OCI-LY3 (cell line): ENCODE measurements around the gene BPIFB3.
"Not testable (repeated sequence)": the region's sequence is repeated elsewhere in the genome, so short reads cannot be mapped to it uniquely, and the experiment has no call there.

Experiments used
- H2AFZ ChIP-seq: fragments of 200-600, 300-600 bp; shearing (Covaris generic); 2 replicates; pipeline ENCODE4 v1.6.0; 2014; ENCODE audit warnings: antibody characterized with exemption, low read depth, low read length
- H3K27ac ChIP-seq: fragments of 200-600, 300-600 bp; sonication (generic); 2 replicates; pipeline ENCODE4 v1.5.1; 2014; ENCODE audit warnings: mild to moderate bottlenecking, low read length, moderate library complexity, mixed read lengths
- H3K27me3 ChIP-seq: fragments of 200-600, 300-600 bp; sonication (generic); 2 replicates; pipeline ENCODE4 v1.6.1; 2014; ENCODE audit warnings: low read depth, low read length, mixed read lengths
- H3K36me3 ChIP-seq: fragments of 200-600, 300-600 bp; sonication (generic); replicated peaks from 2 replicates; pipeline ENCODE3; 2014; ENCODE audit warnings: low read depth, low read length, mixed read lengths
- H3K4me1 ChIP-seq: fragments of 300-600, 200-600 bp; sonication (generic); 2 replicates; pipeline ENCODE4 v1.6.1; 2014; ENCODE audit warnings: low read length, mixed read lengths
- H3K4me2 ChIP-seq: fragments of 200-600, 300-600 bp; sonication (generic); 2 replicates; pipeline ENCODE4 v1.6.1; 2014; ENCODE audit warnings: low read length, mixed read lengths
- H3K4me3 ChIP-seq: fragments of 300-600, 200-600 bp; sonication (generic); 2 replicates; pipeline ENCODE4 v1.5.1; 2014; ENCODE audit warnings: antibody characterized with exemption, mild to moderate bottlenecking, low read length, moderate library complexity
- H3K79me2 ChIP-seq: fragments of 300-600, 200-600 bp; shearing (Covaris generic); 2 replicates; pipeline ENCODE4 v1.6.1; 2014; ENCODE audit warnings: mild to moderate bottlenecking, low read length, mixed read lengths
- H3K9ac ChIP-seq: fragments of 300-600, 200-600 bp; shearing (Covaris generic); 2 replicates; pipeline ENCODE4 v1.6.0; 2014; ENCODE audit warnings: mild to moderate bottlenecking, low read length, moderate library complexity
- H3K9me3 ChIP-seq: fragments of 200-600, 300-600 bp; shearing (Covaris generic); 2 replicates; pipeline ENCODE4 v1.6.1; 2014; ENCODE audit warnings: low read length, mixed read lengths; ENCODE audit not compliant: insufficient read depth
- H4K20me1 ChIP-seq: fragments of 200-600, 300-600 bp; sonication (generic); 2 replicates; pipeline ENCODE4 v1.6.1; 2016; ENCODE audit warnings: low read length, mixed read lengths; ENCODE audit not compliant: insufficient read depth
- EZH2phosphoT487 ChIP-seq: fragments of 200-600 bp; shearing (Covaris generic); IDR thresholded peaks from 2 replicates; pipeline ENCODE4 v1.6.1; 2018; ENCODE audit warnings: antibody characterized with exemption, mixed run types, low read depth
- TF ChIP-seq, protein P1 (sequence below): fragments of 200-600, 300-600 bp; sonication (generic); IDR thresholded peaks from 2 replicates; pipeline ENCODE4 v1.5.1; 2014; ENCODE audit warnings: antibody characterized with exemption, low read length, low read depth

Gene BPIFB3

DNA sequence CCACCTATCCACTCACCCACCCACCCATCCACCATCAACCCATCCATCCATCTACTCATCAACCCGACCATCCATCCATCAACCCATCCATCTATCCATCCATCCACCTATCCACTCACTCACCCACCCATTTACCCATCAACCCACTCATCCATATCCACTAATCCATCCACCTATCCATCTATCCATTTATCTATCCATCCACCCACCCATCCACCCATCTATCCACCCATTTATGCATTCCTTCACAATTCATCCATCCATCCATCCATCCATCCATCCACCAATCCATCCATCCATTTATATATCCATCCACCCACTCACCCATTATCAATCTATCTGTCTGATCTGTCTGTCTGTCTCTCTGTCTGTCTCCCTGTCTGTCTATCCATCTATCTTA, 39.9 kb downstream of the BPIFB3 start:
- Histone ChIP-seq H3K79me2 (no peaks in the 10 kb centered on the region), H3K9ac (no peak overlapping the region), H3K27ac (no peak overlapping the region), H3K27me3 (peaks cover 3% of the 10 kb centered on the region; the same call in 1 of the 2 replicates), H3K4me1 (no peaks in the 10 kb centered on the region), H3K36me3 (no peaks in the 10 kb centered on the region), H4K20me1 (no peaks in the 10 kb centered on the region), H2AFZ (no peak overlapping the region), H3K4me3 (no peak overlapping the region), H3K9me3 (no peaks in the 10 kb centered on the region), H3K4me2 (no peak overlapping the region)
- TF ChIP-seq, protein P1, sequence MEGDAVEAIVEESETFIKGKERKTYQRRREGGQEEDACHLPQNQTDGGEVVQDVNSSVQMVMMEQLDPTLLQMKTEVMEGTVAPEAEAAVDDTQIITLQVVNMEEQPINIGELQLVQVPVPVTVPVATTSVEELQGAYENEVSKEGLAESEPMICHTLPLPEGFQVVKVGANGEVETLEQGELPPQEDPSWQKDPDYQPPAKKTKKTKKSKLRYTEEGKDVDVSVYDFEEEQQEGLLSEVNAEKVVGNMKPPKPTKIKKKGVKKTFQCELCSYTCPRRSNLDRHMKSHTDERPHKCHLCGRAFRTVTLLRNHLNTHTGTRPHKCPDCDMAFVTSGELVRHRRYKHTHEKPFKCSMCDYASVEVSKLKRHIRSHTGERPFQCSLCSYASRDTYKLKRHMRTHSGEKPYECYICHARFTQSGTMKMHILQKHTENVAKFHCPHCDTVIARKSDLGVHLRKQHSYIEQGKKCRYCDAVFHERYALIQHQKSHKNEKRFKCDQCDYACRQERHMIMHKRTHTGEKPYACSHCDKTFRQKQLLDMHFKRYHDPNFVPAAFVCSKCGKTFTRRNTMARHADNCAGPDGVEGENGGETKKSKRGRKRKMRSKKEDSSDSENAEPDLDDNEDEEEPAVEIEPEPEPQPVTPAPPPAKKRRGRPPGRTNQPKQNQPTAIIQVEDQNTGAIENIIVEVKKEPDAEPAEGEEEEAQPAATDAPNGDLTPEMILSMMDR, result no peak
- no peak for TF ChIP-seq EZH2phosphoT487

DNA sequence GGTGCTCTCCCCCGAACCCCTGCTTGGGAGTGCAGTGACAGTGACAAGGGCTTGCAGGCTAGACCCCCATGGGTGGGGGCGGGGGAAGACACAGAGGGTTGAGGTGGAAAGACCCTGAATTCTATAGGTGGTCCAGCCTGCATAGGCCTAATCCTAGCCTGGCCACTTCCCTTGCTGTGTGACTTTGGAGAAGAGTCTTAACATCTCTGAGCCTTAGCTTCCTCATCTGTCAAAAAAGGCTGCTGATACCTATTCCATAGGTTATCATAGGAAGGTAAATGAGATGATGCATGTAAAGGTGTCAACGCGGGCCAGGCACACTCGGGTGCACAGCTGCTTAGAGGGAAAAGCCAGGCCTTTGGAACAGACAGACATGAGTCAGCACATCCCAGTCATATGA, 41.5 kb downstream of the BPIFB3 start:
- H3K27ac ChIP-seq, result no peak overlapping the region
- H4K20me1 ChIP-seq, result no peaks in the 10 kb centered on the region
- H3K4me1 ChIP-seq, result no peaks in the 10 kb centered on the region
- no peak overlapping the region for H3K4me3 ChIP-seq
- H2AFZ ChIP-seq, result no peak overlapping the region
- H3K27me3 ChIP-seq, result peaks cover 3% of the 10 kb centered on the region; the same call in 1 of the 2 replicates
- TF ChIP-seq EZH2phosphoT487, result no peak
- TF ChIP-seq, protein P1, result no peak
- no peaks in the 10 kb centered on the region for H3K79me2 ChIP-seq
- H3K9me3 ChIP-seq, result no peaks in the 10 kb centered on the region
- no peaks in the 10 kb centered on the region for H3K36me3 ChIP-seq
- no peak overlapping the region for H3K4me2 ChIP-seq
- H3K9ac ChIP-seq, result no peak overlapping the region

DNA sequence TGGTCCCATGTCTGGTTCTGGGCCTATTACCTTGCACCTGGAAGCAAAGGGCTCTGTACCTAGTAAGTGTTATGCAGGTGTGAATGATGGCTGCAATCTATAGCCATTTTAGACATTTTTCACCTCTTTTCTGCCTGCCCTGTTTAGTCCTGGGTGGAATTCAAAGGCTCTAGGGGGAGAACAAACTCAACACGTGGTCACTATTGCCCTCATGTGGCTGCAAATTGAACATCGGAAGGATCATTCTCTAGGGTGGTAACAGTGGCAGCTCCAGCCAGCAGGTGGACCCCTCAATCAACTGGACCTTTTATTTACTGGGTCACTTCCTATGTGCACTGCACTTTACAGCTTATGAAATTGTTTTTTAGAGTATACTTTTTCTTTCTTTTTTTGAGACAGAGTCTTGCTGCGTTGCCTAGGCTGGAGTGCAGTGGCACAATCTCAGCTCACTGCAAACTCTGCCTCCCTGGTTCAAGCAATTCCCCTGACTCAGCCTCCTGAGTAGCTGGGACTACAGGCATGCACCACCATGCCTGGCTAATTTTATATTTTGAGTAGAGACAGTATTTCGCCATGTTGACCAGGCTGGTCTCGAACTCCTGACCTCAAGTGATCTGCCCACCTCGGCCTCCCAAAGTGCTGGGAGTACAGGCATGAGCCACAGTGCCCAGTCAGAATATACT, 42.3 kb downstream of the BPIFB3 start:
- H3K27me3 ChIP-seq, H3K9ac ChIP-seq, H3K4me2 ChIP-seq, H3K4me3 ChIP-seq, H4K20me1 ChIP-seq, H3K27ac ChIP-seq, H3K79me2 ChIP-seq, H3K36me3 ChIP-seq, H3K4me1 ChIP-seq, H3K9me3 ChIP-seq, H2AFZ ChIP-seq: not testable (repeated sequence)
- TF ChIP-seq, protein P1, result peak; percentile 100

DNA sequence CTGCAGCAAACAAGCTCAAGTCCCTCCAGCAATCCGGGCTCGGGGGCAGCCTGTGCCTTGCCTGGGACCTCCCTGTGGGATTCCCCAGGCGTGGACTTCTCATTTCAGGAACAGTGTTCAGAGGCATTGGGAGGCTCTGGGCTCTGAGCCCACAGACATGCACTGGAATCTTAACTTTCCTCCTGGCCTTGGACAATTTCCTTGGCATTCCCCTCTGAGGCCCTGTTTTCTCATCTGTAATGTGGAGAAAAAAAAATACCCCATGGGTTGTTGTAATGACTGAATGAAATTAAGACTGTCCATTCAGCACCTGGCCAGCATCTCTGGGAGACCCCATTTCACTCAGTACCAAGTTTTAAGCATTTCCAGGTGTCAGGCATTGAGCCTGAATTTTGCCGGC, 43.3 kb downstream of the BPIFB3 start:
- no peak overlapping the region for H3K4me2 ChIP-seq
- no peaks in the 10 kb centered on the region for H3K79me2 ChIP-seq
- H4K20me1 ChIP-seq, result no peaks in the 10 kb centered on the region
- no peaks in the 10 kb centered on the region for H3K9me3 ChIP-seq
- H3K27ac ChIP-seq, result no peak overlapping the region
- H3K36me3 ChIP-seq, result no peaks in the 10 kb centered on the region
- H3K27me3 ChIP-seq, result no peaks in the 10 kb centered on the region; the same call in 1 of the 2 replicates
- H3K4me1 ChIP-seq, result no peaks in the 10 kb centered on the region
- no peak overlapping the region for H3K9ac ChIP-seq
- TF ChIP-seq, protein P1, result no peak
- TF ChIP-seq EZH2phosphoT487, result no peak
- no peak overlapping the region for H2AFZ ChIP-seq
- no peak overlapping the region for H3K4me3 ChIP-seq
